ENCODE measurements around the gene ARHGAP8.

DNA sequence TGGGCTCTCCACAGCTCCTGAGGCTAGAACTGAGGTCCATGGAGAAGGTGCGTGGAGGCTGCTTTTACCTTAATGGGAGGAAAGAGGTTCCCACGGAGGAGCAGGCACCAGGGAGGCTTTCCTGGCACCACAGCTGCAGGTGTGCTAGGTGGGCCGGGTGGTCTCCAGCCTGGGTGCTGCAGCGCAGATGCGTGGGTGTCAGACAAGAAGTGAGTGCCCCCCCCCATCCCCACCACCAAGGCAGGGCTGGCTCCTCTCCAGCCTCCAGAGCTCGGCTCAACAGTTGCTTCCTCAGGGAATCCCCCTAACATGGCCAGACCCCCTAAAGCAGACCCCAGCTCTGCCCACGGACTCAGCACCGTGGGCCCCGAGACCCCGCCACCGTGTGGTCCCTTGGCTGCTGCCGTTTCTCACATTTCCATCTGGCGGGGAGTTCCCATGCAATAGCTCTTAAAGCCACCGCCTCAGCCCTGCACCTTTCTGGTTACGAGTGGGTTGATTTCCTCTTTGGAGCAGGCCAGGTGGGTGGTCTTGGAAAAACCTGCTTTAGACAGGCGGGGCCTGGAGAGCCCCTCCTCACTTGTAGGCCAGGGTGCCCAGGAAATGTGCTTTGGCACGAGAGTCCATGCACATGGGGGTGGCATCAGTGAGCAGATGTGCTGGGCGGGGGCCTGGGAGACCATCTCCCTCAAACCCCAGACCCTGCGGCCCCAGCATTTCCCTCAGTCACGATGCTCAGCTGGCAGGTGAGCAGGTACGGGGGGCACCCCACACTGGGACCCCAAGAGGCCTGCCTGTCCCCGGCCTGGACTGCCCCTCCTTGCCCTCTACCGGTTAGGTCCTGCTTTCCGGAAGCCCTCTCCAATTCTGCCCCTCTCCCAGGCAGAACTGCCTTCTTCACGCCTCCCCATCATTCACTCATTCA, 93.7 kb downstream of the ARHGAP8 start:
- no peak for TF ChIP-seq EZH2 (IDR thresholded peaks at IDR 0.05; ENCODE audit: insufficient read depth, low read length)
- TF ChIP-seq, protein P1, sequence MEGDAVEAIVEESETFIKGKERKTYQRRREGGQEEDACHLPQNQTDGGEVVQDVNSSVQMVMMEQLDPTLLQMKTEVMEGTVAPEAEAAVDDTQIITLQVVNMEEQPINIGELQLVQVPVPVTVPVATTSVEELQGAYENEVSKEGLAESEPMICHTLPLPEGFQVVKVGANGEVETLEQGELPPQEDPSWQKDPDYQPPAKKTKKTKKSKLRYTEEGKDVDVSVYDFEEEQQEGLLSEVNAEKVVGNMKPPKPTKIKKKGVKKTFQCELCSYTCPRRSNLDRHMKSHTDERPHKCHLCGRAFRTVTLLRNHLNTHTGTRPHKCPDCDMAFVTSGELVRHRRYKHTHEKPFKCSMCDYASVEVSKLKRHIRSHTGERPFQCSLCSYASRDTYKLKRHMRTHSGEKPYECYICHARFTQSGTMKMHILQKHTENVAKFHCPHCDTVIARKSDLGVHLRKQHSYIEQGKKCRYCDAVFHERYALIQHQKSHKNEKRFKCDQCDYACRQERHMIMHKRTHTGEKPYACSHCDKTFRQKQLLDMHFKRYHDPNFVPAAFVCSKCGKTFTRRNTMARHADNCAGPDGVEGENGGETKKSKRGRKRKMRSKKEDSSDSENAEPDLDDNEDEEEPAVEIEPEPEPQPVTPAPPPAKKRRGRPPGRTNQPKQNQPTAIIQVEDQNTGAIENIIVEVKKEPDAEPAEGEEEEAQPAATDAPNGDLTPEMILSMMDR (IDR thresholded peaks at IDR 0.05; ENCODE audit: insufficient read depth, low read depth, low read length): no peak
